ENCODE data around the gene GPR148. TPM values are rescaled to one million over a fixed set of nuclear protein-coding genes. Genes with fewer than 3 reads are reported as not detected.

The GPR148 gene
- total RNA-seq, 1 donor from 2014 or later: not detected

GRCh38 chr2:130766711-130767407 lies 38.0 kb downstream of the GPR148 start:
- no peak overlapping the region for H3K4me3 Mint-ChIP-seq (ENCODE audit: unreplicated experiment)
- TF ChIP-seq, protein P1, sequence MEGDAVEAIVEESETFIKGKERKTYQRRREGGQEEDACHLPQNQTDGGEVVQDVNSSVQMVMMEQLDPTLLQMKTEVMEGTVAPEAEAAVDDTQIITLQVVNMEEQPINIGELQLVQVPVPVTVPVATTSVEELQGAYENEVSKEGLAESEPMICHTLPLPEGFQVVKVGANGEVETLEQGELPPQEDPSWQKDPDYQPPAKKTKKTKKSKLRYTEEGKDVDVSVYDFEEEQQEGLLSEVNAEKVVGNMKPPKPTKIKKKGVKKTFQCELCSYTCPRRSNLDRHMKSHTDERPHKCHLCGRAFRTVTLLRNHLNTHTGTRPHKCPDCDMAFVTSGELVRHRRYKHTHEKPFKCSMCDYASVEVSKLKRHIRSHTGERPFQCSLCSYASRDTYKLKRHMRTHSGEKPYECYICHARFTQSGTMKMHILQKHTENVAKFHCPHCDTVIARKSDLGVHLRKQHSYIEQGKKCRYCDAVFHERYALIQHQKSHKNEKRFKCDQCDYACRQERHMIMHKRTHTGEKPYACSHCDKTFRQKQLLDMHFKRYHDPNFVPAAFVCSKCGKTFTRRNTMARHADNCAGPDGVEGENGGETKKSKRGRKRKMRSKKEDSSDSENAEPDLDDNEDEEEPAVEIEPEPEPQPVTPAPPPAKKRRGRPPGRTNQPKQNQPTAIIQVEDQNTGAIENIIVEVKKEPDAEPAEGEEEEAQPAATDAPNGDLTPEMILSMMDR (IDR thresholded peaks at IDR 0.05): no peak
- no peaks in the 10 kb centered on the region for H3K9me3 Mint-ChIP-seq (ENCODE audit: unreplicated experiment)
- no peak overlapping the region for H3K27ac Mint-ChIP-seq (ENCODE audit: unreplicated experiment)
- DNase-seq (ENCODE audit: extremely low spot score, unreplicated experiment): peak; percentile 64
- no peaks in the 10 kb centered on the region for H3K36me3 Mint-ChIP-seq (ENCODE audit: unreplicated experiment)
- no peaks in the 10 kb centered on the region for H3K27me3 Mint-ChIP-seq (ENCODE audit: unreplicated experiment)
- no peaks in the 10 kb centered on the region for H3K4me1 Mint-ChIP-seq (ENCODE audit: unreplicated experiment)

GRCh38 chr2:130767408-130767775 lies 38.5 kb downstream of the GPR148 start:
- peaks cover under 1% of the 10 kb centered on the region for H3K9me3 Mint-ChIP-seq (ENCODE audit: unreplicated experiment)

GRCh38 chr2:130768191-130768855 lies 39.5 kb downstream of the GPR148 start:
- no peaks in the 10 kb centered on the region for H3K36me3 Mint-ChIP-seq (ENCODE audit: unreplicated experiment)
- peaks cover 9% of the 10 kb centered on the region for H3K9me3 Mint-ChIP-seq (ENCODE audit: unreplicated experiment)
- TF ChIP-seq, protein P1 (IDR thresholded peaks at IDR 0.05): no peak
- no peaks in the 10 kb centered on the region for H3K27me3 Mint-ChIP-seq (ENCODE audit: unreplicated experiment)
- H3K4me3 Mint-ChIP-seq (ENCODE audit: unreplicated experiment): no peak overlapping the region
- H3K27ac Mint-ChIP-seq (ENCODE audit: unreplicated experiment): no peak overlapping the region
- DNase-seq (ENCODE audit: extremely low spot score, unreplicated experiment): peak; percentile 79
- H3K4me1 Mint-ChIP-seq (ENCODE audit: unreplicated experiment): no peaks in the 10 kb centered on the region

More at GRCh38 chr2:130767408-130767775, 38.5 kb downstream of the GPR148 start:
- H3K4me3 Mint-ChIP-seq (ENCODE audit: unreplicated experiment): no peak overlapping the region
- H3K27ac Mint-ChIP-seq (ENCODE audit: unreplicated experiment): no peak overlapping the region
- no peaks in the 10 kb centered on the region for H3K27me3 Mint-ChIP-seq (ENCODE audit: unreplicated experiment)
- DNase-seq (ENCODE audit: extremely low spot score, unreplicated experiment): peak; percentile 75
- H3K36me3 Mint-ChIP-seq (ENCODE audit: unreplicated experiment): no peaks in the 10 kb centered on the region
- TF ChIP-seq, protein P1 (IDR thresholded peaks at IDR 0.05): no peak
- H3K4me1 Mint-ChIP-seq (ENCODE audit: unreplicated experiment): no peaks in the 10 kb centered on the region

DNA sequence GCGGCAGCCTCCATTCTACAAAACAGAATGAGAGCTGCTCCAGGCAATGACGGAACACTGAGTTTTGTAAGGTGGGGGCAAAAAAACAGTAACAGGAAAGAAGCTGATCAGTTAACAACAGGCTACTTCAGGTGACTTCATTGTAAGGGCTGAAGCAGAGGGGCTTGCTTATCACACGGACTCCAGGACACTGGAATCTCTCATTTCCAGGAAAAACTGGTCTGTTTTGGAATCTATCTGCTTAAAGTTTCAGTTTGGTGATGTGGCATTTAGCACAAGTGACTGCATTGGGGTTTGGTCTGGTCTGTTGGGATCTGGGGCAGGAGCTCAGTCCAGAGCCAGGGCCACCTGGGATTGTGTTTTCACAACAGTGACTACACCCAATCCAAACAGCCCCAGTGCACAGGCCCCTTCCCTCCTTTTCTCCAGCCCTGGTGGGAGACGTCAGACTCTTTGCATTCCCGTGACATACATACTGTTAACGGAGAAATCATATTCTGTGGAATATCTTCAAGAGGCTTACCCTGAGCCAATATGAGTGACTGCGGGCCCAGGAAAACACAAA lies 40.6 kb downstream of the GPR148 start:
- no peaks in the 10 kb centered on the region for H3K27me3 Mint-ChIP-seq (ENCODE audit: unreplicated experiment)

More for the DNA sequence above, 40.6 kb downstream of the GPR148 start:
- TF ChIP-seq, protein P1 (IDR thresholded peaks at IDR 0.05): no peak
- no peak overlapping the region for H3K4me3 Mint-ChIP-seq (ENCODE audit: unreplicated experiment)
- no peaks in the 10 kb centered on the region for H3K4me1 Mint-ChIP-seq (ENCODE audit: unreplicated experiment)
- no peak overlapping the region for H3K27ac Mint-ChIP-seq (ENCODE audit: unreplicated experiment)
- DNase-seq (ENCODE audit: extremely low spot score, unreplicated experiment): peak; percentile 46
- H3K36me3 Mint-ChIP-seq (ENCODE audit: unreplicated experiment): no peaks in the 10 kb centered on the region
- H3K9me3 Mint-ChIP-seq (ENCODE audit: unreplicated experiment): peaks cover 10% of the 10 kb centered on the region

All from osteocyte (in vitro differentiated cells).